NB4 (cell line): ENCODE data around the gene BMPR2.

Source experiments
- CTCF ChIP-seq: IDR thresholded peaks from one replicate; pipeline ENCODE4 v1.5.1; 2012; ENCODE audit warnings: low read depth, low read length
- MYC ChIP-seq: IDR thresholded peaks from 2 replicates; pipeline ENCODE4 v1.6.1; 2011; ENCODE audit warnings: low read depth, low read length
- POLR2A ChIP-seq: IDR thresholded peaks from 2 replicates; pipeline ENCODE4 v1.6.1; 2011; ENCODE audit warnings: mild to moderate bottlenecking; ENCODE audit not compliant: insufficient read length; ENCODE audit errors: extremely low read depth

- no peak for TF ChIP-seq POLR2A
- no peak for TF ChIP-seq MYC
- no peak for TF ChIP-seq CTCF
Observed at GRCh38 chr2:202612145-202612544, 236.0 kb downstream of the BMPR2 start.
